H1 (cell line): ENCODE data around the gene SCUBE2. TPM values are rescaled to one million over a fixed set of nuclear protein-coding genes. Genes with fewer than 3 reads are reported as not detected.

Source experiments
- CTCF ChIA-PET: fragments of 300-600 bp; sonication (Branson Sonifier 250); formaldehyde crosslinking; loops from one replicate; lab custom pipeline; 2021; ENCODE audit not compliant: partially characterized antibody; lab: Charles Lee
- POLR2A ChIA-PET: fragments of 300-600 bp; sonication (Branson Sonifier 250); formaldehyde crosslinking; loops from one replicate; lab custom pipeline; 2021; ENCODE audit warnings: inconsistent platforms; ENCODE audit not compliant: partially characterized antibody; lab: Charles Lee
- DNase-seq, 2 experiments: peaks; one replicate each; pipeline versions ENCODE4 v3.0.0 to v3.0.0-alpha.2; 2010 to 2022; ENCODE audit warnings: low spot score in 2 of 2, low read depth in 1 of 2, mixed read lengths in 1 of 2
- FAIRE-seq: peaks from 2 replicates; lab custom pipeline; 2011; peaks lifted over from hg19 to GRCh38; lab: Jason Lieb, UNC
- H2AFZ ChIP-seq: 2 replicates; pipeline ENCODE4 v1.8.1; 2012; ENCODE audit warnings: low read length, inconsistent platforms
- H2AK5ac ChIP-seq: 2 replicates; pipeline ENCODE4 v1.6.1; 2013; ENCODE audit warnings: low read depth, low read length
- H2BK120ac ChIP-seq: replicated peaks from 2 replicates; pipeline ENCODE3; 2013; ENCODE audit warnings: low read depth, low read length, inconsistent platforms
- H2BK12ac ChIP-seq: 2 replicates; pipeline ENCODE4 v1.6.1; 2013; ENCODE audit warnings: low read depth, low read length
- H2BK15ac ChIP-seq: 2 replicates; pipeline ENCODE4 v1.6.1; 2013; ENCODE audit warnings: low read length
- H2BK20ac ChIP-seq: 2 replicates; pipeline ENCODE4 v1.6.1; 2013; ENCODE audit warnings: low read length
- H2BK5ac ChIP-seq: 2 replicates; pipeline ENCODE4 v1.6.1; 2013; ENCODE audit warnings: low read depth, low read length
- H3K14ac ChIP-seq: 2 replicates; pipeline ENCODE4 v1.6.1; 2013; ENCODE audit warnings: inconsistent platforms; ENCODE audit not compliant: insufficient read length
- H3K18ac ChIP-seq: 2 replicates; pipeline ENCODE4 v1.6.1; 2013; ENCODE audit warnings: low read length; ENCODE audit errors: extremely low read depth
- H3K23ac ChIP-seq: 2 replicates; pipeline ENCODE4 v1.6.1; 2013; ENCODE audit warnings: inconsistent platforms; ENCODE audit not compliant: insufficient read length
- H3K23me2 ChIP-seq: 2 replicates; pipeline ENCODE4 v1.6.1; 2013; ENCODE audit warnings: low read depth, low read length
- H3K27ac ChIP-seq: 2 replicates; pipeline ENCODE4 v1.6.1; 2011; ENCODE audit warnings: low read depth, low read length, inconsistent platforms
- H3K27me3 ChIP-seq, 4 experiments: replicated peaks in 1 of 4; 1 replicate in 1 of 4; 2 replicates in 3 of 4; pipeline versions ENCODE4 v1.6.1 to v1.8.1; 2011 to 2013; ENCODE audit warnings: low read length in 3 of 4, mild to moderate bottlenecking in 3 of 4, inconsistent platforms in 2 of 4, mixed read lengths in 2 of 4, moderate library complexity in 1 of 4; ENCODE audit not compliant: control insufficient read depth in 3 of 4, insufficient read depth in 3 of 4; ENCODE audit errors: extremely low read depth in 1 of 4
- H3K36me3 ChIP-seq, 4 experiments: 2 replicates each; pipeline versions ENCODE4 v1.6.1 to v1.8.1; 2011 to 2013; ENCODE audit warnings: mild to moderate bottlenecking in 4 of 4, low read length in 3 of 4, moderate library complexity in 2 of 4, control low read depth in 1 of 4, inconsistent platforms in 1 of 4; ENCODE audit not compliant: insufficient read depth in 4 of 4, control insufficient read depth in 2 of 4
- H3K4ac ChIP-seq: replicated peaks from 2 replicates; pipeline ENCODE3; 2013; ENCODE audit warnings: low read length, low read depth, mixed read lengths, inconsistent platforms; ENCODE audit not compliant: insufficient read length
- H3K4me1 ChIP-seq, 4 experiments: replicated peaks in 1 of 4; 1 replicate in 1 of 4; 2 replicates in 3 of 4; pipeline versions ENCODE4 v1.6.1 to v1.8.1; 2011 to 2013; ENCODE audit warnings: low read length in 3 of 4, inconsistent platforms in 2 of 4, mixed read lengths in 1 of 4; ENCODE audit not compliant: insufficient read depth in 4 of 4, control insufficient read depth in 3 of 4
- H3K4me2 ChIP-seq, 2 experiments: 2 replicates each; pipeline versions ENCODE4 v1.6.1 to v1.8.1; 2011 to 2013; ENCODE audit warnings: low read depth in 2 of 2, low read length in 2 of 2, control low read depth in 1 of 2, inconsistent platforms in 1 of 2, mild to moderate bottlenecking in 1 of 2; ENCODE audit not compliant: insufficient read depth in 1 of 2
- H3K4me3 ChIP-seq, 4 experiments: fragments of 200-600, 300-600 bp in 1 of 4; sonication (generic), shearing (Covaris generic), sonication (Bioruptor Twin) in 1 of 4; 2 replicates each; pipeline versions ENCODE4 v1.5.1 to v1.8.1; 2011 to 2016; ENCODE audit warnings: low read length in 4 of 4, low read depth in 3 of 4, control low read depth in 2 of 4, inconsistent platforms in 2 of 4, mild to moderate bottlenecking in 2 of 4, mixed read lengths in 1 of 4, moderate library complexity in 1 of 4; ENCODE audit not compliant: insufficient read depth in 2 of 4; ENCODE audit errors: extremely low read depth in 1 of 4
- H3K56ac ChIP-seq: replicated peaks from 2 replicates; pipeline ENCODE3; 2013; ENCODE audit warnings: low read depth, mild to moderate bottlenecking, mixed read lengths, low read length, inconsistent platforms; ENCODE audit not compliant: insufficient read length
- H3K79me1 ChIP-seq: 2 replicates; pipeline ENCODE4 v1.6.1; 2013; ENCODE audit warnings: low read depth, low read length, control low read depth
- H3K79me2 ChIP-seq, 2 experiments: 2 replicates each; pipeline versions ENCODE4 v1.6.1 to v1.8.1; 2012 to 2013; ENCODE audit warnings: low read length in 2 of 2, mild to moderate bottlenecking in 2 of 2, inconsistent platforms in 1 of 2; ENCODE audit not compliant: insufficient read depth in 2 of 2, control insufficient read depth in 1 of 2
- H3K9ac ChIP-seq, 4 experiments: replicated peaks in 1 of 4; 1 replicate in 1 of 4; 2 replicates in 3 of 4; pipeline versions ENCODE4 v1.6.1 to v1.8.1; 2011 to 2013; ENCODE audit warnings: low read depth in 3 of 4, low read length in 3 of 4, control low read depth in 2 of 4, mild to moderate bottlenecking in 2 of 4, moderate library complexity in 2 of 4, inconsistent platforms in 1 of 4; ENCODE audit errors: extremely low read depth in 1 of 4
- H3K9me3 ChIP-seq, 2 experiments: 2 replicates each; pipeline versions ENCODE4 v1.6.1 to v1.8.1; 2012 to 2013; ENCODE audit warnings: mild to moderate bottlenecking in 2 of 2, moderate library complexity in 2 of 2, control low read depth in 1 of 2, inconsistent platforms in 1 of 2, low read depth in 1 of 2, low read length in 1 of 2, mixed read lengths in 1 of 2; ENCODE audit not compliant: insufficient read depth in 2 of 2
- H4K20me1 ChIP-seq, 2 experiments: replicated peaks in 1 of 2; 2 replicates each; pipeline versions ENCODE3 to v1.8.1; 2011 to 2013; ENCODE audit warnings: inconsistent platforms in 2 of 2, low read length in 2 of 2, mild to moderate bottlenecking in 1 of 2; ENCODE audit not compliant: insufficient read depth in 2 of 2, control insufficient read depth in 1 of 2
- H4K5ac ChIP-seq: 2 replicates; pipeline ENCODE4 v1.6.1; 2013; ENCODE audit warnings: low read length, low read depth, mixed read lengths, inconsistent platforms; ENCODE audit not compliant: insufficient read length
- H4K8ac ChIP-seq: 2 replicates; pipeline ENCODE4 v1.8.0; 2013; ENCODE audit warnings: mild to moderate bottlenecking, moderate library complexity, low read length, inconsistent platforms; ENCODE audit not compliant: insufficient read depth; ENCODE audit errors: extremely low read depth
- H4K91ac ChIP-seq: replicated peaks from 2 replicates; pipeline ENCODE3; 2013; ENCODE audit warnings: low read length, mixed read lengths, inconsistent platforms; ENCODE audit not compliant: insufficient read length
- WGBS, 2 experiments: shearing (Covaris generic) in 1 of 2; methylation state at CpG; one replicate each; pipeline versions ENCODE4 v1.1.6 to v1.1.7; 2013 to 2015; ENCODE audit warnings: low lambda C conversion rate in 2 of 2, mixed read lengths in 2 of 2, inconsistent platforms in 1 of 2, low coverage in 1 of 2, missing lambda C conversion rate in 1 of 2; ENCODE audit not compliant: insufficient replicate concordance in 2 of 2, insufficient coverage in 1 of 2, insufficient read length in 1 of 2; ENCODE audit errors: extremely low coverage in 1 of 2, missing lambda C conversion rate in 1 of 2; 5-methylcytosine and 5-hydroxymethylcytosine counted together
- polyA plus RNA-seq, 7 experiments: library from polyadenylated mRNA; depleted of rRNA in 3 of 7; stranded (reverse) in 5 of 7; unstranded in 2 of 7; fragments of >200 nt in 5 of 7; fragments of 200-250 nt in 2 of 7; gene quantifications; 1 replicate in 5 of 7; 2 replicates in 1 of 7; 4 replicates in 1 of 7; pipeline versions ENCODE4 v1.2.1 to v1.2.3, GENCODE V29; 2011 to 2013; ENCODE audit warnings: missing spikeins in 2 of 7, mixed read lengths in 2 of 7
- total RNA-seq: library from RNA; stranded (reverse); fragmentation: NEBNext Ultra II Directional; extraction: Animal tissue kit (Norgen Biotek cat#: 25700); gene quantifications from 2 replicates; pipeline ENCODE4 v1.2.1, GENCODE V29; 2021

The SCUBE2 gene
- total and polyA plus RNA-seq, 2 of the 8 experiments (the other 6 are each of a cell fraction or from before 2014, with no cell fraction given): 0.29 to 1.2 TPM

DNA sequence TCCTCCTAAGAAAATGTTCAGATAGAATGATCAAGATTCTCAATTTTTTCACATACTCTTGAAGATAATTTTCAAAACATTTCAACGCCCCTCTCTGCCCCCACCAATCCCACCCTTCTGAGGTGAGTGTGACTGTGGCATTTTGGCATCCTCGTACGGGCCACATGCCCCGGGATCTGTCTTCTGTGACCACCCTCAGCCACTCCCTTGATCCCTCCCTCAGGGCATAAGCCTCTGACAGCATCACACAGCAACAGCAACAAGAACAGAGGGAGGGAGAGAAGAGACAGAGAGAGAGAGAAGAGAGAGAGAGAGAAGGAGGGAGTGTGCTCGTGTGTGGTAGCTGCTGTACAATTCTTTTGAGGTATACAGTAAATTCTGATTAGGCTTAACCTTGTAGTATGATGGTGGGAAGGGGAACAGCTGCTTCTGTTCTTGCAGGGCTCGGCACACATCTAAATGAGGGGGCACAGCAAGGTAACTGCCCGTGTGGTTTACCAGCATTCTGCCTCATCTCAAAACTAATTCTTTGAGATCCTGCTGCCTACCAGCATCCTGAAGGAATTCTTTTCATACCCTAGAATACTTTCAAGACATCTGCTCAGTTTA, 21.4 kb downstream of the SCUBE2 start:
- CTCF ChIA-PET: interaction anchor here (1.4 to 14.0 kb wide), 9 partner anchors 8 to 82 kb away, joined by 3 to 177 read pairs (median 17); partner anchors contain the start of gene SCUBE2
- 86% methylated on average over 7 of the region's 7 CpGs; no CpG with 5 or more reads in 1 of the 2 experiments for WGBS, 2 experiments
- no peak for FAIRE-seq

More for the DNA sequence above, 21.4 kb downstream of the SCUBE2 start:
- H3K14ac ChIP-seq: no peak overlapping the region
- no peak overlapping the region for H2BK12ac ChIP-seq
- no peak overlapping the region for H2BK20ac ChIP-seq
- H3K4ac ChIP-seq: no peak overlapping the region
- no peak overlapping the region for H3K18ac ChIP-seq
- H3K9me3 ChIP-seq: no peaks in the 10 kb centered on the region
- H3K27me3 ChIP-seq: no peaks in the 10 kb centered on the region
- H2BK5ac ChIP-seq: no peak overlapping the region
- no peak overlapping the region for H3K56ac ChIP-seq
- H4K5ac ChIP-seq: no peak overlapping the region
- peaks cover 0 to 7% (median 4%) of the 10 kb centered on the region in 4 experiments; a peak in 3 of 7 replicates for H3K4me1 ChIP-seq
- H3K27ac ChIP-seq: no peak overlapping the region
- H2BK120ac ChIP-seq: no peak overlapping the region
- no peak overlapping the region for H4K8ac ChIP-seq
- no peak for DNase-seq
- H3K23me2 ChIP-seq: no peaks in the 10 kb centered on the region
- H3K23ac ChIP-seq: no peak overlapping the region
- no peak overlapping the region for H3K9ac ChIP-seq
- H2AFZ ChIP-seq: no peak overlapping the region
- no peaks in the 10 kb centered on the region for H4K20me1 ChIP-seq
- H4K91ac ChIP-seq: no peak overlapping the region
- no peaks in the 10 kb centered on the region for H3K36me3 ChIP-seq
- no peaks in the 10 kb centered on the region for H3K79me1 ChIP-seq
- H3K4me3 ChIP-seq: no peak overlapping the region
- H3K4me2 ChIP-seq: no peak overlapping the region
- no peaks in the 10 kb centered on the region for H3K79me2 ChIP-seq
- POLR2A ChIA-PET: interaction anchor here (1.0 kb wide), 1 partner anchor 27 kb away, joined by 4 read pairs; no protein-coding TSS in a partner anchor
- H2AK5ac ChIP-seq: no peak overlapping the region
- no peak overlapping the region for H2BK15ac ChIP-seq
